GOT3 (cell line): Measurements from ENCODE around the gene PGLYRP1.

Experiments
- DNase-seq: peaks from one replicate; lab custom pipeline; 2025; ENCODE audit warnings: mixed read lengths; lab: John Stamatoyannopoulos, UW

PGLYRP1 gene

DNA sequence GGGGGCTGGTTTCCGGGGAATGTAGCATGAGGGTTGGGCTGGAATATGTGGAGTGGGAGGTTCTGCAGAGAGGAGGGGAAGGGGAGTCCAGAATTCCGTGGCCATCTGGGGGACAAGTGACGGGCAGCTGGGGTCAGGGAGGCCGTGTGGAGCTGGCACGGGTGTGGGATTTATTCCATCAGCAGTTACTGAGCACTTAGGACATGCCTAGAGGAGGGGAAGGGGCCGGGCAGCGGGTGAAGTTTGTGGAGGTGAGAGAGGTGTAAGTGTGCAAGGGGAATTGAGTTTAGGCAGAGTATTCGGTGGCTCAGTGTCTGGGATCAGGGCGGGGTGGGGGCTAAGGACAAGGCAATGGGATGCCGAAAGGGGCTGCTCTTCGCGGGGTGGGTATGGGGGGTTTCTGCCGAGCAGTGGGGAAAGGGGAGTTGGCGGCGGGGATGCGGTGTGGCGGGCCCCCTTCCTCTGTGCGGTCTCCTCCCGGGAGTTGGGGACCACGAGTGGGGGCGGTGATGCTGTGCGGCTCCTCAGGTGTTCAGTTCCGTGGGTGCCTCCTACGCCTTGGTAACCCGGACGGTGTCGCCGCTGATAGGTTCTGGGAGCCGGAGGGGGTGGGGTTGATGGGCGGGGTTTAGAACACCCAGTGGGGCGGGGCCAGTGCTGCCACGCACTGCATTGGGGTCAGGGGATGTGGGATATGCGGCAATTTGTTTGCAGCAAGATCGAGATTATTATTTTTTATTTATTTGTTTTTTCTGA, 22.2 kb downstream of the PGLYRP1 start:
- DNase-seq, result no peak

DNA sequence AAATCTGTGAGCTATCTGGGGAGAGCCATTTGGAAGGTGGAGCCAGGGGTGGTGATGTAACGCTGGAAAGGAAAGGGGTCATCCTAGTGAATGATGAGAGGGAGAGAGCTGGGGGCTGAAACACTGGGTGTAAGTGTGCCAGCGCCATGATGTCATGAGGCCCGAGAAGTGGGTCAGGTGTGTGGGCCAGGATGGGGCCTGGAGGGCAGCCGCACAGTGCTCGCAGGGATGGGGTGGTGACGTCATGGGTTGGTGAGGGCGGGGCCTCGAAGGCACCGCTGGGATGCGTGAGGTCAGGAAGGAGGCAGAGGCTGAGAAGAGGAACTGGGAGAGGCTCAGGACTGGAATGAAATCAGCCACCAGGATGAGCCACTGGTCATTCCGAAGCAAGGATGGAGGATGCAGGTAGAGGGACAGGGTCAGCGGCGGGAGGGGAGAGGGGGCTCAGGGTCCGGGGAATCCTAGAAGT, 23.2 kb downstream of the PGLYRP1 start:
- no peak for DNase-seq

DNA sequence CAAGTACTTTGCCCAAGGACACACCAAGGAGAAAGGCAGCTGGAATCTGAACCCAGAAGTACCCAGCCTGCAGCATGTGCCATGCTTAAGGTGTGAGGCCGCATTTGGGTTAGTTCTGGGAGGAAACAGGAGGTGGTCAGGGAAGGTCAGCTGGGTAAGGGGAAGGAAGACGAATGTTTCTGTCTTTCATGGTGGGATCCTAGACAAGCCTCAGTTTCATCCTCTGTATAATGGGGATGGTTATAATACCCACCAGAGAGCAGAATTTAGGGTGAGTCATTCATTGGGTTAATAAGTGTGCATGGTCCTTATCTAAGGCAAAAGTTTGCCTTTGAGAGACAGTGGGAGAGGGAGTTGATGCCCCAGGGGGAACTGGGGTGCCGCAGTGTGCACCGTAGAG, 24.0 kb downstream of the PGLYRP1 start:
- no peak for DNase-seq

DNA sequence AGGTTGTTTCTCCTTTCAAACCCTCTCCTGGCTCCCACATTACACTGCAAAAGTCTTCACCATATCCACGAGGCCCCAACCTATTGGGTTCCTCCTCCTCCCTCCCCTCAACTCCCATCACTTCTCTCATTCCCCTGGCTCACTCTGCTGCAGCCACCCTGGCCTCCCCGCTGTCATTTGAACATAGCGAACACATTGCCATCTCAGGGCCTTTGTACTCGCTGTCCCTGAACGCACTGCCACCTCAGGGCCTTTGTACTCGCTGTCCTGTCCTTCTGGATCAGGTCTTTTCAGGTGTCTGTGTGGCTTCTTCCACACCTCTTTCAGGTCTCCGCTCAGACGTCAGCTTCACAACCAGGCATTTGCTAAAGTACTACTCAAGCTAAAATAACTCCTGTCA, 25.9 kb downstream of the PGLYRP1 start:
- DNase-seq, result no peak

DNA sequence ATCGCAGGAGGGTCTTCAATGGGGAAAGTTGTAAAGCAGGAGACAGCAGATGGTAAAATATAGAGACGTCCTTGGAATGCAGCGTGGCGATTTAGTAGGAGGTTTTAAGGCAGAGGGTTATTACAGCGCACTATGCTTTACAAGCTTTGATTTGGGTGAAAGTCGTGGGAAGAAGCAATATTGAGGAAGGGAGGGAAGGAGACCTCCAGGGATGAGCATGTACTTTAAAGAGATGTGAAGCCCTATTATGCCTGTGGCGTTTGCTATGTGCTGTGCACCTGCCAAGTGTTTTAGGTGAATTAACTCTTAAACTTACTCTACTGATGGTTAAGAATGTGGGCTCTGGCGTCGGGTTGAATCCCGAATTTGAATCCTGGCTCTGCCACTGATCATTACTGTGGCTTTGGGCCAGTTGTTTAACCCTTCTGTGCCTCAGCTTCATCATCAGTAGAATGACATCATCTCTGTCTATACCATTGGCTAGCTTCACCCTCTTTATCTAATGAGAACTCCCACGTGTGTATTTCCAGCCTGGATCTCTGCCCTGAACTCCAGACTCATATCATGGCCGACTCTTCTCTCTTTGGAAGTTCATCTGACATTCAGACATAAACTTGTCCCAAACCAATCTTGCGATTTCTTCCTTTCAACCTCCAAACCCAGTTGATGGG, 27.0 kb downstream of the PGLYRP1 start:
- DNase-seq, result no peak

DNA sequence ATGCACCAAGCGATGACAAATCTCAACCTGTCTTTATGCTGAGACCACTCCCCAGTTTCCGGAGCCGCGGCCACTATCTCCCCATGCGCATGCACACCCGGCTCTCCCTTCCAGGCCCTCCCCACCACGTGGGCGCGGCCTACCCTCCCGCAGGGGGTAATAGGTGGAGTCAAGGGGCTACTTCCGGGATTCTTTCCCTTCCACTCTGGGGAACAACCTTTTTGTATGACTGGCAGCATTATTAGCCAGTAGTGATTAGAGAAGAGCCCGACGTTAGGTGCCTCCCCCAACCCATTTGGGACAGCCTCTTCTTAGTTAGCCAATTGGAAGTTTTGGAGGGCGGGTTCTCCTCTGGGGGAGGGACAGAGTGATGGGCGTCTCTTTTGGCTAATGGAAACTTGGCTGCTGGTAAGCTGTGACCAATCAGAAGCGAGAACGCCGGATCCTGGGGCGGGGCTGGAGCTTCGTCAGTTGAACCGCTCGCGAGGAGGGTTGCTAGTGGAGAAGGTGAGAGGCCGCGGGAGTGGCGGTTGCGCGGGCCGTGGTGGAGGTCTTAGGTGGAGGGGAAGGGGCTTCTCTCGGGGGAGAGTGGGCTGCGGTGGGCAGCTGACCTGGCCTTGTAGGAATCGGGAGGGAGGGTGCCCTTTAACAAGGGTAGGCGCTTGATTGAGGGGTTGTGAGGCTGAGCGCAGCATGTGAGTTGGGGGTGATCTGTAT, 27.7 kb downstream of the PGLYRP1 start, which contains the start of gene CCDC61:
Gene CCDC61 (plus strand): TSS at position 470 of the 717 bp plus-strand sequence. CDS start 7,552 bp downstream, outside the sequence.
- peak; percentile 92 for DNase-seq

DNA sequence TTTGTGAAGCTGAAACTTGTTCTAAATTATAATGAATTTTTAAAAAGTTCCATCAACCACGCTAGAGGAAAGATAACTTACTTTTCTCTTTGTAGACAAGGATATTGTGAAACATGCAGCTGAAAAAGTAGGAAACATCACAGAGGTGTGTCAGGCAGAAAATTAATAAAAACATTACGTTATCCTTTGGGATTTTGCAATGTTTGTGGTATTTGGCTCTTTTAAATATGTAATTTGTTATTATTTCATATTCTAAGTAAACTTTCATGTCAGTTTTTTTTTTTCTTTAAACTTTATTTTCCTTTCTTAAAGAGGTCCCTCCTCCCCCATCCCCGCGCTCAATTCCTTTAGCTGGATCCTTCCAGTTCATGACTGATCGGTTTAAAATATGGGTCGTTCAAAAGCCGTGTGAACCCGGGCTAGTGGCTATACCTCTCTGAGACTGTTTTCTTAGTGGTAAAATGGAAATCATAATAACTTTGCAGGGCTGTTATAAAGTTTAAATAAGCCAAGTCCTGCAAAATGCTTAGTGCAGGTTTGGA, 28.3 kb downstream of the PGLYRP1 start:
- DNase-seq, result no peak

DNA sequence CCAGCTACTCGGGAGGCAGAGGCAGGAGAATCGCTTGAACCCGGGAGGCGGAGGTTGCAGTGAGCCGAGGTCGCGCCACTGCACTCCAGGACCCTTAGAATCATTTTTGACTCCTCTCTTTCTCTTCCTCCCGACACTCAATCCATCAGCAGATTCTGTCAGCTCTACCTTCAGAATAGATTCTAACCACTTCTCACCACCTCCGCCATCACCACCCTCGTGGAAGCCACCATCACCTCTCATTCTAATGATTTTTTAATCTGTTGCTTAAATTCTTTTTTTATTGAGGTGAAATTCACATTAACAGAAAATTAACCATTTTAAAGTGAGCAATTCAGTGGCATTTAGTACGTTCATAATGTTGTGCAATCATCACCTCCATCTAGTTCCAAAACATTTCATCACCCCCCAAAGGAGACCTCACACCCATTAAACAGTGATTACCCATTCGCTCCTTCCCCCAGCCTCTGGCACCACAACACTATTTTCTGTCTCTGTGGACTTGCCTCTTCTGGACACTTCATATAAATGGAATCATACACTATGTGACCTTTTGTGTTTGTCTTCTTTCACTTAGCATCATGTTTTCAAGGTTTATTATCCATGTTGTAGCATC, 32.6 kb downstream of the PGLYRP1 start:
- DNase-seq, result no peak

DNA sequence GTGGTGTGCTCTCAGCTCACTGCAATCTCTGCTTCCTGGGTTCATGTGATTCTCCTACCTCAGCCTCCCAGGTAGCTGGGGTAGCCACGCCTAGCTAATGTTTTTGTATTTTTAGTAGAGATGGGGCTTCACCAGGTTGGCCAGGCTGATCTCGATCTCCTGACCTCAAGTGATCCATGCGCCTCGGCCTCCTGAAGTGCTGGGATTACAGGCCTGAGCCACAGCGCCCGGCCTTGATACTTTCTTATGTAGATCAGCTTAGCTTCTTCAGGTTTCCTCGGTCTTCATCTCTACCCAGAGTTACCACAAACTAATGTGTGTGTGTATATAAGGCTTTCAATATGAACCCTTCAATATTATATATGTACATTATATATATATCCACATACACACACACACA, 37.5 kb downstream of the PGLYRP1 start:
- DNase-seq, result no peak

DNA sequence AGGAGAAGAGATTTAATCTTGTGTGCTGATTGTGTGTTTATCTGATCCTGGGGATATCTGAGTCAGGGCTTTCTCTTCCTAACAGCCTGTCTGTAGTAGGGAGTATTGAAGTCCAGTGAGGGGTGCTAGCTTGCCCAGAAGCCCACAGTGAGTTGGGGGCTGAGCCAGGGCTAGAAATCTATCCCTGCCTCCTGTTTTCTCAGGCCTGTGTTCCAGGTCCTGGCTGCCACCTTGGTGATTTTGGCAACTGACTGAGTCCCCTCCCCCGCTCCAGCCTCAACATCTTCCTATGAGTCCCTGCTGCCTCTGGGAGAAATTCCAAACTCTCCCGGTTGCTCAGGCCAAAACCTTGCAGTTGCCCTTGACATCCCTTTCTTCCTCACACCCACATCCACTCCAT, 41.5 kb downstream of the PGLYRP1 start:
- DNase-seq, result no peak

DNA sequence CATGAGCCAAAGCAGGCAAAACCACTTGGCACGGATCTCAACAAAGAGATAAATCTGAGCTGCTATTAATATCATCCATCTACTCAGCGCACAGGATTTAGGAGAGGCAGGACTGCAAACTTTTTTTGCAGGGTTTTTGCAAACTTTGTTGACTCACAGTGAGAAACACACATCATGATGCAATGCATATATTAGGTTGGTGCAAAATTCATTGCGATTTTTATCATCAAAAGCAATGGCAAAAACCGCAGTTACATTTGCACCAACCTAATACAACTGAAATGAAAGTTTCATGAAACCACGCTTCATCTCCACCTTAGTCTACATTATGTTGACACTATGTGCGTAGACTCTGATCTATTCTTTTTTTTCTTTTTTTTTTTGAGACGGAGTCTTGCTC, 44.7 kb downstream of the PGLYRP1 start:
- no peak for DNase-seq

DNA sequence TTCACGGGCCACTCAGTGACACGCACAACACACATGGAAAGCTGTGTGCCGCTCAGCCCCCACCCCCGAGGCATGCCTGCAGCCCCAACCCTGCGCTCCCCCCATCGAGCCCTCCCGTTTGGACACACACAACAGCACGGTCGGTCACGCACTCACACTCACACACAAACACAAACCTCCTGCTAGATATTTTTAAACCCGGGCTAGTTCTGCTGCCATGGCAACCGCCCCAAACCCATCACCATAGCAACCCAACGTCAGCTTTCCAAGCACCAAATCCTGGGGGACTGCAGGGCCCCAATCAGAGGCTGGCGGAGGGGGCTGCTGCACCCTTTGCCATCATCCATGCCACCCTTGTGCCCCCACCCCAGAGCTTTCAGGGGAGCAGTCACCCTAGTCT, 46.7 kb downstream of the PGLYRP1 start:
- DNase-seq, result no peak

DNA sequence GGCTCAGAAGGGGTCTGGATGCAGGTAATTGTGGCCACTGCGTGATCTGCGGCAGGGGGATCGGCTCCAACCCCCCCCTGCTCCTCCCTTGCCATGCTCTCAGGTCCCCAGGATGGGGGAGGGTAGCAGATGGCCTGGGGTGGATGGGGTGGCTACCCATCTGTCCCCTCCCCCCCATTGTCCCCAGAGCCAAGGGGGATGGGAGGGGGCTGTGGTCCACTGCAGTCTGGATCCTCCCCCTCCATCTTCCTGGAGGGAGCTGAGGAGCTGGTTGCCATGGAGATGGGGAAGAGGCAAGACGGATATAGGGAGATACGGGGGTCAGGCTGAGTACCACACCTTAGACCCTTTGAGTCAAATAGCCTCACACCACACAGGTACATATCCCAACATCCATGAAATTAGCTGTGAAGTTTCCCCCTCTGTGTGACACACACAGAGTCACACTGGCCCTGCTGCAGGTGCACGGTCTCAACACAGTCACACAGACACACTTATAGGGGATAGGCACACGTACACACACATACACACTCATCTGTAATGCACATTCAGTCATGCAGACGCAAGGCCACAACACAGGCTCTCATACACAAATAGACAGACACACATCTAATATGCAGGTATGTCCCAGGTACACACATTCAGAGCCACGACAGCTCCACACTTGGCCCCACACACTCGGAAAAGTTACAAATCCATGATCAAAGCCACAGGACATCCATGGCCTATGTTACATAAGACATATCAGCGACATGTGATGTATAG, 47.4 kb downstream of the PGLYRP1 start:
- DNase-seq, result no peak

DNA sequence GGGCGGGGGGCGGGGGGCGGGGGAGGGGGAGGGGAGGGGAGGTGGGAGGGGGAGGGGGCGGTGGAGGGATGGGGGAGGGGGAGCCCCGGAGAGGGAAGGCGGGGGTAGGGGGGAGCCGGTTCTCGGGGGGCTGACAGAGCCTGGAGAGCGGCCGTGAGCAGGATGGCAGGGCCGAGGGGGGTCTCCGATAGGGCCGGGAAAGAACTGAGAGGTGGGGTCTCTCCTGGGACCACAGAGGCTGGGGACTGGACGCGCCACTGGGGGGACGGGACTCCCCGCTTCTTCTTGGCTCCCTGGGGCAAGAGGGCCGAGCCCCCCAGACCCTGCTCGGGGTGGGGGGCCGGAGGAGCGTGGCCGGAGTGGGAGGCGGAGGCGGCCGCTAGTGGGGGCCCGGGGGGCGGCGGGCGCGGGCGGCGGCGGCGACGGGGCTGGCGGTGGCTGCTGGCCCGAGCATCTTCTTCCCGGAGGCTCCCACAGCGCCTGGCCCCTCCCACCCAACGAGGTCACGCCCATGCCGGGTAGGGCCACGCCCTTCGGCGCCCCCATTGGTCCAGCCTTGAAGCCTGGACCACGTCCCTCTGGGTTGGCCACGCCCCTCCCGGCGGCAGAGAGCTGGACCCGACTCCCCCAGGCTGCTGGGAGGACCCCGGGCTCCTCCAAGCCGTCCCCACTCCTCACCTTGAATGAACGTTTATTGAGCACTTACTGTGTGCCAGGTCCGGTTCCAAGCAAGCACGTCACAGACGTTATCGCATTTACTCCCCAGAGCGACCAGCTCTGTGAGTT, 49.1 kb downstream of the PGLYRP1 start, which contains the start of gene NOVA2:
Gene NOVA2 (minus strand): TSS at position 313 of the 786 bp plus-strand sequence. CDS start 514 bp downstream, outside the sequence.
- DNase-seq, result no peak

DNA sequence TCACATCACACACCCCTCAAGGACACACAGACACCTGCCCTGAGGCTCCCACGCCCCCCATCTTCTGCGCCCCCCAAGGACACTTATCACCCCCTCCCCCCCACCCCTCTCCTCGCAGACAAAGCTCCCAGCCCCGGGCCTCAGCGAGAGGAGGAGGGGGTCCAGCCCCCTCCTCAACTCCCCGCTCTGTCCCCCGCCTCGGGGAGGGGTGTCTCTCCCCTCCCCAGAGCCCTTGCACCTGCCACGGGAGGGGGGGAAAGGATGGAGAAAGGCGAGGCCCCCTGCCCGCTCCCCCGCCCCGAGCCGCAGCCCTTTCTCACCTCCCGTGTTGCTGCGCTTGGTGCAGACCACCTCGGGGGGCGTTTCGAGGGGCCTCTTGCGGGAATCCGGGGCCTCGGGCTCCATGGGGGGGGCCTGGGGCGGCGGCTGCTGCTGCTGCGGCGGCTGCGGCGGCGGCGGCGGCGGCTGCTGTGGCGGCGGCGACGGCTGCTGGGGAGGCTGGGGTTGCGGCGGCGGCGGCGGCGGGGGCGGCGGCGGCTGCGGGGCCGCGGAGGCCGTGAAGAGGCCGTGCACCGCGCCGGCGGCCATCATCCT, 49.8 kb downstream of the PGLYRP1 start:
- DNase-seq, result no peak

DNA sequence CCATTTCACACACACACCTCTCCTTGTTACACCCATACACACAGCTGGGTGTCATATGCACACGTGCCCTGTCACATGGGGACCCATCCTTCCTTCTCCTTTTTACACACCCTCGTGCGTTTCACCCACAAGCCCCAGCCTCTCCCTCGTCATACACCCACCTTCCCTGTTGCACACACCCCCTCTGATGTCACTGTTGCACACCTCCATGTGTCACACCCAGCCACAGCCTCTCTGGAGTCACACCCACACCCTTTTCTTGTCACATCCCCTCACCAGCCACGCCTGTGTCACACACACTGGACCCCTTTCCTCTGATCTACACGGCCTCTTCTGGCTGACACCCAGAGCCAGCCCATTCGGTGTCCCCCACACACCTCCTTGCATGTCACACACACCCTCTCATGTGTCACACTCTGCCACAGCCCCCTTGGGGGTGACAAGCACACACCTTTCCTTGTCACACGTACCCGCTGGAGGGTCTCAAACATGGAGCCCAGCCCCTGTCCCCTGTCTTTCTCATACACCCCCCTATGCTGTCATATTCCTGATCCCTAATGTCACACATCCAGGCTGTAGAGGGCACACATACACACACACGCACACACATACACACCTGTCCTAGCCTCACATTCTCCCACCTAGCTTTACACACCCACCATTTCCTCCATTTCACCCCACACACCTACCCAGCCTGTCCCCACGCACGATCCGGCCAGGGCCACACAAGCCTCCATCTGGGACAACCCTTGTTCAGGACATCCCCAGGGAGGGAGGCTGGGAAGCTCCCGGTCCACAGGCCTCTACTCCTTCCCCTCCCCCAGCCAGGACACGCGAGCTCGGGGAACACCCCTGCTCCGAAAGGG, 50.5 kb downstream of the PGLYRP1 start:
- no peak for DNase-seq

DNA sequence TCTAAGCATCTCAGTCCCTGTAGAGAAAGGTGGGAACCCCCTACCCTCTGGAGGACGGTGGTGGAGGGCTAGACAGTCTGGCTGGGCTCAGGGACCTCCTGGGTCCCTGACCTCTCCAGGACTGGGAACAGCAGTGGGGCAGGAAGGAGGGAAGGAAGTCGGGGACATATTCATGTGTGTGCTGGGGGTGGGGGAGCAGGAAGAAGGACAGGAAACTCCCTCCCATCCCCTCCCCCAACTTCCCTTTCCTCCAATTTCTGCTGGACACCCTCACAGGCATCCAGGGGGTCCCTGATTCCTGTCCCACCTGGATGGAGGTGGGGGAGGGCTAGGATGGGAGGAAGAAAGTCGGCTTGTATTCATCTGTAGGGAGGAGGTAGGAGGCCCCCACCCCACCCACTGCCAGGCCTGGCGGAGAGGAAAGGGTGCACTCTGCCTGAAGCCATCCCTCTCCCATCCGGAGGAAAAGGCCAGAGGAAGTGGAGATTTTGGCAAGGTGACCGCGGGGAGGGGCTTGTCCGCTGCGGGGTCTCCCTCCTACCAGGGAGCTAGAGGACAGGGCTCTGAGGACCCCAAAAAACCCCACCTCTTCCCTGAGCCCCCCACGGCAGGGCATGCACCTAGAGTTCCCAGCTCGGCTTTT, 51.5 kb downstream of the PGLYRP1 start:
- no peak for DNase-seq

DNA sequence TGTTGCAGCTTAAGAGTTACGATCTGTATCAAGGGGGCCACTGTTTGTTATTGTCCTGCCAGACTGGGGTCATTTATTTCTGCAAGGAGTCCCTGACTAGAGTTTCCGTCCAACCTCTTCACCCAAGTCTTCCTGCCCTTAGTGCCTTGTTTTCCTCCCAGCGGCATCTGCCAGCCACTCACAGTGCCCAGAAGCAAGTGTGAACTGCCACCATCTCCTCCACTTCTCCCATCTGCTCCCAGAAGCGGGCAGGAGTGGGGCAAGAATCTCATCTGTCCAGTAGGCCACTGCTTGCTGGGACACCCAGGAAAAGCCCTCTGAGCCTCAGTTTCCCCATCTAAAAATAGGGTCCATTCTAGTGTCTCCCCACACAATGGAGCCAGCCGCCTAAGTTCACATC, 53.2 kb downstream of the PGLYRP1 start:
- DNase-seq, result no peak
